Keratinocyte (primary cell): ENCODE measurements around the gene DSTN. TPM values are rescaled to one million over a fixed set of nuclear protein-coding genes. Genes with fewer than 3 reads are reported as not detected.
A peak's percentile ranks its signal among the peaks of the same experiment; 100 is the strongest.

Experiments
- DNase-seq: peaks from one replicate; pipeline ENCODE4 v3.0.0-alpha.2; 2011; ENCODE audit warnings: low read depth, missing footprints, low spot score
- FAIRE-seq: peaks from 2 replicates; lab custom pipeline; 2011; peaks lifted over from hg19 to GRCh38; lab: Jason Lieb, UNC
- H2AFZ ChIP-seq: 2 replicates; pipeline ENCODE4 v1.6.0; 2012; ENCODE audit warnings: low read length, control low read depth, inconsistent platforms; ENCODE audit not compliant: control insufficient read depth
- H3K27ac ChIP-seq: 2 replicates; pipeline ENCODE4 v1.5.1; 2011; ENCODE audit warnings: low read length; ENCODE audit not compliant: control insufficient read depth, insufficient read depth
- H3K27me3 ChIP-seq: 3 replicates; pipeline ENCODE4 v1.6.0; 2011; ENCODE audit warnings: low read length; ENCODE audit not compliant: control insufficient read depth, insufficient read depth; ENCODE audit errors: extremely low read depth
- H3K36me3 ChIP-seq, 2 experiments: 2 replicates in 1 of 2; 3 replicates in 1 of 2; pipeline ENCODE4 v1.5.1; 2011; ENCODE audit warnings: low read length in 2 of 2, mild to moderate bottlenecking in 1 of 2; ENCODE audit not compliant: control insufficient read depth in 2 of 2, insufficient read depth in 2 of 2; ENCODE audit errors: extremely low read depth in 1 of 2
- H3K4me1 ChIP-seq: 3 replicates; pipeline ENCODE4 v1.5.1; 2011; ENCODE audit warnings: low read length; ENCODE audit not compliant: control insufficient read depth, insufficient read depth; ENCODE audit errors: extremely low read depth
- H3K4me2 ChIP-seq: 3 replicates; pipeline ENCODE4 v1.6.0; 2011; ENCODE audit warnings: low read depth, low read length; ENCODE audit not compliant: control insufficient read depth, insufficient read depth; ENCODE audit errors: extremely low read depth
- H3K4me3 ChIP-seq, 3 experiments: fragments of 200-600 bp in 1 of 3; sonication (generic) in 1 of 3; 2 replicates in 2 of 3; 3 replicates in 1 of 3; pipeline ENCODE4 v1.5.1; 2011 to 2016; ENCODE audit warnings: low read length in 3 of 3, mild to moderate bottlenecking in 3 of 3, control low read depth in 2 of 3, inconsistent platforms in 1 of 3, low read depth in 1 of 3, mixed read lengths in 1 of 3, mixed run types in 1 of 3, moderate library complexity in 1 of 3; ENCODE audit not compliant: control insufficient read depth in 2 of 3, insufficient read depth in 2 of 3; ENCODE audit errors: extremely low read depth in 1 of 3
- H3K79me2 ChIP-seq: 2 replicates; pipeline ENCODE4 v1.6.0; 2012; ENCODE audit warnings: low read length; ENCODE audit not compliant: control insufficient read depth, insufficient read depth
- H3K9ac ChIP-seq: 3 replicates; pipeline ENCODE4 v1.6.0; 2011; ENCODE audit warnings: low read length; ENCODE audit not compliant: control insufficient read depth, insufficient read depth; ENCODE audit errors: extremely low read depth
- H3K9me1 ChIP-seq: 3 replicates; pipeline ENCODE4 v1.6.0; 2011; ENCODE audit warnings: low read length; ENCODE audit not compliant: control insufficient read depth, insufficient read depth; ENCODE audit errors: extremely low read depth
- H3K9me3 ChIP-seq: 2 replicates; pipeline ENCODE4 v1.5.1; 2012; ENCODE audit warnings: low read depth, low read length; ENCODE audit not compliant: control insufficient read depth
- H4K20me1 ChIP-seq: 3 replicates; pipeline ENCODE4 v1.6.0; 2011; ENCODE audit warnings: low read length; ENCODE audit not compliant: control insufficient read depth, insufficient read depth; ENCODE audit errors: extremely low read depth
- CTCF ChIP-seq, 3 experiments: IDR thresholded peaks in 1 of 3; conservative IDR thresholded peaks in 1 of 3; optimal IDR thresholded peaks in 1 of 3; 2 replicates in 2 of 3; 3 replicates in 1 of 3; pipeline versions ENCODE3 to v1.5.1; 2011; ENCODE audit warnings: low read length in 3 of 3, mild to moderate bottlenecking in 3 of 3, moderate library complexity in 2 of 3, control low read depth in 1 of 3, inconsistent platforms in 1 of 3; ENCODE audit not compliant: insufficient read depth in 2 of 3; ENCODE audit errors: extremely low read depth in 1 of 3
- EZH2 ChIP-seq: IDR thresholded peaks from one replicate; pipeline ENCODE4 v1.6.1; 2012; ENCODE audit warnings: inconsistent platforms, mild to moderate bottlenecking, low read length, moderate library complexity
- dilution Hi-C: fragments of 300-500 bp; cut with MboI; formaldehyde crosslinking; loops from one replicate; pipeline ENCODE4 v1.7.0; 2020; ENCODE audit warnings: low sequenced_read_pairs; ENCODE audit not compliant: extremely low pct_ligation_motif_present
- polyA plus RNA-seq, 5 experiments: library from polyadenylated mRNA; depleted of rRNA in 3 of 5; stranded (reverse) in 3 of 5; stranded (forward) in 1 of 5; unstranded in 1 of 5; fragments of >200 nt; gene quantifications; 1 replicate in 1 of 5; 2 replicates in 3 of 5; 3 replicates in 1 of 5; pipeline versions ENCODE4 v1.2.1 to v1.2.3, GENCODE V29; 2011 to 2012; ENCODE audit warnings: missing spikeins in 2 of 5, low read depth in 1 of 5, low replicate concordance in 1 of 5

The DSTN gene
- polyA plus RNA-seq, 1 donor (not counting 4 experiments of a cell fraction or from before 2014, with no cell fraction given), result 288 TPM

- Histone ChIP-seq H2AFZ (no peak overlapping the region), H3K27ac (no peak overlapping the region), H3K4me1 (peaks cover 22% of the 10 kb centered on the region), H3K79me2 (peaks cover 100% of the 10 kb centered on the region), H3K4me3 (no peak overlapping the region), H3K36me3 (peaks cover 0 to 4% of the 10 kb centered on the region in 2 experiments), H4K20me1 (peaks cover 38% of the 10 kb centered on the region), H3K9ac (no peak overlapping the region), H3K9me1 (peaks cover 8% of the 10 kb centered on the region), H3K9me3 (no peaks in the 10 kb centered on the region), H3K27me3 (no peaks in the 10 kb centered on the region), H3K4me2 (peak overlapping the region; percentile 36)
- dilution Hi-C loops, result loop anchor here (5.0 kb wide), 1 partner anchor 52 kb away; no protein-coding TSS in a partner anchor
- TF ChIP-seq CTCF (optimal IDR thresholded peaks at IDR 0.05 in 1 of 3, IDR thresholded peaks at IDR 0.05 in 1 of 3, conservative IDR thresholded peaks at IDR 0.05 in 1 of 3; ENCODE audit: extremely low read depth in 1 of 3, insufficient read depth in 2 of 3, low read length in 3 of 3) (no peak), EZH2 (no peak)
- peak; percentile 75 for FAIRE-seq
- DNase-seq, result no peak
These were observed 24.6 kb downstream of the DSTN start for GRCh38 chr20:17594443-17594842.

- Histone ChIP-seq H3K9me3 (no peaks in the 10 kb centered on the region), H3K4me2 (no peak overlapping the region), H3K79me2 (peaks cover 99% of the 10 kb centered on the region), H3K27ac (no peak overlapping the region), H3K9me1 (peaks cover 8% of the 10 kb centered on the region), H4K20me1 (peaks cover 36% of the 10 kb centered on the region), H3K27me3 (no peaks in the 10 kb centered on the region), H3K4me1 (peaks cover 22% of the 10 kb centered on the region), H2AFZ (no peak overlapping the region), H3K4me3 (no peak overlapping the region), H3K36me3 (peaks cover 0 to 5% of the 10 kb centered on the region in 2 experiments), H3K9ac (no peak overlapping the region)
- no peak for DNase-seq
- dilution Hi-C loops, result no loop called here
- TF ChIP-seq EZH2 (no peak), CTCF (optimal IDR thresholded peaks at IDR 0.05 in 1 of 3, IDR thresholded peaks at IDR 0.05 in 1 of 3, conservative IDR thresholded peaks at IDR 0.05 in 1 of 3; ENCODE audit: extremely low read depth in 1 of 3, insufficient read depth in 2 of 3, low read length in 3 of 3) (no peak)
- FAIRE-seq, result no peak
These were observed 26.0 kb downstream of the DSTN start for GRCh38 chr20:17595856-17596255.
